SU-DHL-6 (cell line): ENCODE data around the gene GAB2.
"Not testable (repeated sequence)": the region's sequence is repeated elsewhere in the genome, so short reads cannot be mapped to it uniquely, and the experiment has no call there.

ENCODE experiments used
- H2AFZ ChIP-seq: fragments of 200-600 bp; sonication (generic); 2 replicates; pipeline ENCODE4 v1.6.1; 2014; ENCODE audit warnings: low read depth, mild to moderate bottlenecking, moderate library complexity, mixed read lengths, antibody characterized with exemption, low read length; ENCODE audit not compliant: severe bottlenecking
- H3F3A ChIP-seq: fragments of 200-600 bp; shearing (Covaris generic); 2 replicates; pipeline ENCODE4 v1.6.0; 2016; ENCODE audit warnings: antibody characterized with exemption, mild to moderate bottlenecking; ENCODE audit not compliant: insufficient read depth
- H3K27ac ChIP-seq: fragments of 200-600 bp; sonication (generic); 2 replicates; pipeline ENCODE4 v1.5.1; 2016; ENCODE audit warnings: low read depth, mild to moderate bottlenecking, low read length, moderate library complexity, mixed read lengths
- H3K27me3 ChIP-seq: fragments of 200-600 bp; sonication (generic), shearing (Covaris generic); 2 replicates; pipeline ENCODE4 v1.6.0; 2014; ENCODE audit warnings: mild to moderate bottlenecking, low read length
- H3K36me3 ChIP-seq: fragments of 200-600 bp; sonication (generic); 2 replicates; pipeline ENCODE4 v1.6.1; 2014; ENCODE audit warnings: mild to moderate bottlenecking, low read length, mixed read lengths
- H3K4me2 ChIP-seq: fragments of 300-600, 200-600 bp; shearing (Covaris generic), sonication (generic); 2 replicates; pipeline ENCODE4 v1.6.0; 2014; ENCODE audit warnings: low read length, low read depth, mild to moderate bottlenecking; ENCODE audit not compliant: poor library complexity, severe bottlenecking
- H3K4me3 ChIP-seq: fragments of 200-600 bp; sonication (generic); 2 replicates; pipeline ENCODE4 v1.5.1; 2014; ENCODE audit warnings: antibody characterized with exemption, low read length, mild to moderate bottlenecking, mixed read lengths; ENCODE audit not compliant: insufficient read depth, poor library complexity, severe bottlenecking
- H3K79me2 ChIP-seq: fragments of 200-600 bp; sonication (generic); 2 replicates; pipeline ENCODE4 v1.6.1; 2014; ENCODE audit warnings: mild to moderate bottlenecking, low read length, moderate library complexity; ENCODE audit not compliant: insufficient read depth
- H3K9ac ChIP-seq: fragments of 200-600 bp; sonication (generic); 2 replicates; pipeline ENCODE4 v1.7.0; 2014; ENCODE audit warnings: mild to moderate bottlenecking, low read length
- H3K9me2 ChIP-seq: fragments of 200-600 bp; sonication (generic); replicated peaks from 2 replicates; pipeline ENCODE4 v1.6.1; 2014; ENCODE audit warnings: low read length; ENCODE audit not compliant: insufficient read depth
- H3K9me3 ChIP-seq: fragments of 200-600 bp; sonication (generic); 2 replicates; pipeline ENCODE4 v1.6.1; 2014; ENCODE audit warnings: low read length, mixed read lengths; ENCODE audit not compliant: insufficient read depth
- H4K20me1 ChIP-seq: fragments of 200-600 bp; sonication (generic); 2 replicates; pipeline ENCODE4 v1.6.1; 2014; ENCODE audit warnings: low read depth, mild to moderate bottlenecking, antibody characterized with exemption, low read length, moderate library complexity, mixed read lengths
- CTCF ChIP-seq: fragments of 200-600 bp; sonication (generic); IDR thresholded peaks from one replicate; pipeline ENCODE4 v1.5.1; 2017; ENCODE audit warnings: antibody characterized with exemption, mild to moderate bottlenecking, low read length, moderate library complexity; ENCODE audit not compliant: insufficient read depth, poor library complexity, severe bottlenecking
- EZH2phosphoT487 ChIP-seq: fragments of 200-600 bp; sonication (generic), shearing (Covaris generic); conservative IDR thresholded peaks from 2 replicates; pipeline ENCODE4 v1.6.1; 2018; ENCODE audit warnings: mild to moderate bottlenecking, antibody characterized with exemption, low read length, moderate library complexity, mixed read lengths

The GAB2 gene

GRCh38 chr11:78298291-78298771 is 119.3 kb downstream of the GAB2 start:
- H3K4me3 ChIP-seq = no peak overlapping the region
- no peaks in the 10 kb centered on the region for H3F3A ChIP-seq
- H3K36me3 ChIP-seq = no peaks in the 10 kb centered on the region
- H4K20me1 ChIP-seq = no peaks in the 10 kb centered on the region
- H3K27ac ChIP-seq = no peak overlapping the region
- H3K27me3 ChIP-seq = no peaks in the 10 kb centered on the region
- TF ChIP-seq CTCF = no peak
- no peak for TF ChIP-seq EZH2phosphoT487
- no peak overlapping the region for H3K4me2 ChIP-seq
- no peaks in the 10 kb centered on the region for H3K79me2 ChIP-seq
- no peaks in the 10 kb centered on the region for H3K9me2 ChIP-seq
- H3K9me3 ChIP-seq = no peaks in the 10 kb centered on the region
- no peak overlapping the region for H3K9ac ChIP-seq
- H2AFZ ChIP-seq = no peak overlapping the region

- no peaks in the 10 kb centered on the region for H3F3A ChIP-seq
- no peak overlapping the region for H3K4me2 ChIP-seq
- no peaks in the 10 kb centered on the region for H3K9me2 ChIP-seq
- H4K20me1 ChIP-seq = no peaks in the 10 kb centered on the region
- TF ChIP-seq CTCF = no peak
- TF ChIP-seq EZH2phosphoT487 = no peak
- no peak overlapping the region for H3K9ac ChIP-seq
- no peaks in the 10 kb centered on the region for H3K27me3 ChIP-seq
- no peaks in the 10 kb centered on the region for H3K9me3 ChIP-seq
- no peak overlapping the region for H3K4me3 ChIP-seq
- H2AFZ ChIP-seq = no peak overlapping the region
- no peaks in the 10 kb centered on the region for H3K36me3 ChIP-seq
- no peaks in the 10 kb centered on the region for H3K79me2 ChIP-seq
- no peak overlapping the region for H3K27ac ChIP-seq
Observed at GRCh38 chr11:78295991-78296930, 121.4 kb downstream of the GAB2 start.

GRCh38 chr11:78295347-78295746 is 122.3 kb downstream of the GAB2 start:
- no peaks in the 10 kb centered on the region for H3K9me2 ChIP-seq
- H3K27ac ChIP-seq = no peak overlapping the region
- no peaks in the 10 kb centered on the region for H3K36me3 ChIP-seq
- H3F3A ChIP-seq = no peaks in the 10 kb centered on the region
- TF ChIP-seq CTCF (no peak), EZH2phosphoT487 (no peak)
- H3K79me2 ChIP-seq = no peaks in the 10 kb centered on the region
- no peak overlapping the region for H3K9ac ChIP-seq
- no peak overlapping the region for H3K4me3 ChIP-seq
- H3K4me2 ChIP-seq = no peak overlapping the region
- H3K9me3 ChIP-seq = no peaks in the 10 kb centered on the region
- no peak overlapping the region for H2AFZ ChIP-seq
- no peaks in the 10 kb centered on the region for H3K27me3 ChIP-seq
- H4K20me1 ChIP-seq = no peaks in the 10 kb centered on the region

GRCh38 chr11:78294100-78294499 is 123.5 kb downstream of the GAB2 start:
- not testable (repeated sequence) for H3K4me3 ChIP-seq, H3K9me3 ChIP-seq, H4K20me1 ChIP-seq, H3K36me3 ChIP-seq, H3K79me2 ChIP-seq, H3K9me2 ChIP-seq, H3F3A ChIP-seq, H3K27ac ChIP-seq, H3K9ac ChIP-seq, H2AFZ ChIP-seq, H3K4me2 ChIP-seq, H3K27me3 ChIP-seq
